Chondrocyte (in vitro differentiated cells): ENCODE data around the gene KIFC3. TPM values are rescaled to one million over a fixed set of nuclear protein-coding genes. Genes with fewer than 3 reads are reported as not detected.

Experiments used
- DNase-seq: peaks from one replicate; pipeline ENCODE4 v3.0.0; 2021; ENCODE audit warnings: mixed read lengths, low spot score
- H3K27ac Mint-ChIP-seq: one replicate; pipeline ENCODE4 v1.8.0; 2021; ENCODE audit warnings: mild to moderate bottlenecking, moderate library complexity, mixed read lengths; ENCODE audit not compliant: unreplicated experiment
- H3K27me3 Mint-ChIP-seq: 2 replicates; pipeline ENCODE4 v1.8.0; 2021; ENCODE audit warnings: low read depth, mixed read lengths
- H3K36me3 Mint-ChIP-seq: 2 replicates; pipeline ENCODE4 v1.8.0; 2021; ENCODE audit warnings: low read depth, mixed read lengths
- H3K4me1 Mint-ChIP-seq: 2 replicates; pipeline ENCODE4 v1.8.0; 2021; ENCODE audit warnings: low read depth, mild to moderate bottlenecking, mixed read lengths
- H3K4me3 Mint-ChIP-seq: one replicate; pipeline ENCODE4 v1.8.0; 2021; ENCODE audit warnings: mild to moderate bottlenecking, moderate library complexity, mixed read lengths; ENCODE audit not compliant: unreplicated experiment
- H3K9me3 Mint-ChIP-seq: 2 replicates; pipeline ENCODE4 v1.8.0; 2021; ENCODE audit warnings: low read depth, mixed read lengths
- total RNA-seq: library from RNA; stranded (reverse); gene quantifications from 3 replicates; pipeline ENCODE4 v1.2.1, GENCODE V29; 2021
- TF ChIP-seq, protein P1 (sequence below): fragments of 200-600 bp; sonication (generic); IDR thresholded peaks from 2 replicates; pipeline ENCODE4 v1.5.0; 2021; ENCODE audit warnings: antibody characterized with exemption, mild to moderate bottlenecking, moderate library complexity

KIFC3 gene
- total RNA-seq, 1 donor from 2014 or later = 75.6 TPM

DNA sequence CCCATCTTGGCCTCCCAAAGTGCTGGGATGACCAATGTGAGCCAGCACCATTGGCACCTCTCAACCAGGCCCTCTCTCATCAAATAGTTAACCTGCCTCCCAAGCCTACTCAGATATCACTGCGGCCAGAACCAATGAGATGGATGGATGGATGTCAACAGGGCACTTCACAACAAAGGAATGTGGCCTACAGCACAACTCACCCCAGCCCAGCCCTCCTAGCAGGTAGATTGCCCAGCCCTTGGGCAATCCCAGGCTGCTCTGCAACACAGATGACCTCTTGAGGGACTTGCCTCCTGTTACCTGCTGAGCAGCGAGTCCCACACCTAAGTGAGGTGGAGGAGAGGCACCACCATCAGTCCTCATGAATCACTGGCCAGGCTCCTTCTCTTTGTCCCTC is 22.6 kb upstream of the KIFC3 start:
- TF ChIP-seq, protein P1, sequence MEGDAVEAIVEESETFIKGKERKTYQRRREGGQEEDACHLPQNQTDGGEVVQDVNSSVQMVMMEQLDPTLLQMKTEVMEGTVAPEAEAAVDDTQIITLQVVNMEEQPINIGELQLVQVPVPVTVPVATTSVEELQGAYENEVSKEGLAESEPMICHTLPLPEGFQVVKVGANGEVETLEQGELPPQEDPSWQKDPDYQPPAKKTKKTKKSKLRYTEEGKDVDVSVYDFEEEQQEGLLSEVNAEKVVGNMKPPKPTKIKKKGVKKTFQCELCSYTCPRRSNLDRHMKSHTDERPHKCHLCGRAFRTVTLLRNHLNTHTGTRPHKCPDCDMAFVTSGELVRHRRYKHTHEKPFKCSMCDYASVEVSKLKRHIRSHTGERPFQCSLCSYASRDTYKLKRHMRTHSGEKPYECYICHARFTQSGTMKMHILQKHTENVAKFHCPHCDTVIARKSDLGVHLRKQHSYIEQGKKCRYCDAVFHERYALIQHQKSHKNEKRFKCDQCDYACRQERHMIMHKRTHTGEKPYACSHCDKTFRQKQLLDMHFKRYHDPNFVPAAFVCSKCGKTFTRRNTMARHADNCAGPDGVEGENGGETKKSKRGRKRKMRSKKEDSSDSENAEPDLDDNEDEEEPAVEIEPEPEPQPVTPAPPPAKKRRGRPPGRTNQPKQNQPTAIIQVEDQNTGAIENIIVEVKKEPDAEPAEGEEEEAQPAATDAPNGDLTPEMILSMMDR = no peak
- Mint-ChIP-seq H3K36me3 (no peaks in the 10 kb centered on the region), H3K4me1 (peaks cover 14% of the 10 kb centered on the region), H3K9me3 (no peaks in the 10 kb centered on the region), H3K27ac (no peak overlapping the region), H3K27me3 (no peaks in the 10 kb centered on the region), H3K4me3 (no peak overlapping the region)
- DNase-seq = no peak

DNA sequence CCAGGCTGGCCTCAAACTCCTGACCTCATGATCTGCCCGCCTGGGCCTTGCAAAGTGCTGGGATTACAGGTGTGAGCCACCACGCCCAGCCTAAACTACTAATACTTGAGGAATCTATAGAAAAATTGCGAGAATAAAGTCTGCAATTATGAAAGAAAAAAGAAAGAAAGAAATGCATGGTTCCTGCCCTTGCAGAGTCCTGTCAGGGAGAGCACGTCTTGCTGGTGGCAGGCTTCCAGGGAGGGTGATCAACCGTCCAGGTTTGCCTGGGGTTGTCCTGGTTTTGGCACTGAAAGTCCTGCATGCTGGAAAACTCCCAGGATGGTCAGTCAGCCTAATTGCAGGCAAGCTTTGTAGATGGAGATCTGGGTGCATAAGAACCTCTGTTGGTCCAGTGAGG is 21.5 kb upstream of the KIFC3 start:
- H3K27ac Mint-ChIP-seq = no peak overlapping the region
- H3K4me3 Mint-ChIP-seq = no peak overlapping the region
- no peaks in the 10 kb centered on the region for H3K27me3 Mint-ChIP-seq
- DNase-seq = no peak
- TF ChIP-seq, protein P1 = no peak
- no peaks in the 10 kb centered on the region for H3K36me3 Mint-ChIP-seq
- H3K9me3 Mint-ChIP-seq = no peaks in the 10 kb centered on the region
- H3K4me1 Mint-ChIP-seq = peaks cover 11% of the 10 kb centered on the region

DNA sequence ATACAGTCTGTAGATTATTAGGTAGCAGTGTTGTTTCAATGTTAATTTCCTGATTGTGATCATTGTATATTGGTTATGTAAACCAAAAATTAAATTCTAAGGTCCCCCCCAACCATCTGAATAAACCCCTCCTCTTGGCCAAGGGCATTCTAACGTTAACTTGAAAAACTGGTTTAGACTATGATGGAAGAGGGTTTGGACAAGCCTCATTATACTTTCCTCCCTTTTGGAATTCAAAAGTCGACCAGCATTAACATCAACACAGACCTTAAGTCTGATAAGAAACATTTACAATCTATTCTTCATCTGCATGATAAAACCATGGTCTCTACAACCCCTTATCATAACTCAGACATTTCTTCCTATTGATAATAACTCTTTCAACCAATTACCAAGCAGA is 20.6 kb upstream of the KIFC3 start:
- Mint-ChIP-seq H3K9me3 (no peaks in the 10 kb centered on the region), H3K27ac (no peak overlapping the region), H3K36me3 (no peaks in the 10 kb centered on the region), H3K4me1 (peaks cover 11% of the 10 kb centered on the region), H3K27me3 (no peaks in the 10 kb centered on the region), H3K4me3 (no peak overlapping the region)
- TF ChIP-seq, protein P1 = no peak
- DNase-seq = no peak

DNA sequence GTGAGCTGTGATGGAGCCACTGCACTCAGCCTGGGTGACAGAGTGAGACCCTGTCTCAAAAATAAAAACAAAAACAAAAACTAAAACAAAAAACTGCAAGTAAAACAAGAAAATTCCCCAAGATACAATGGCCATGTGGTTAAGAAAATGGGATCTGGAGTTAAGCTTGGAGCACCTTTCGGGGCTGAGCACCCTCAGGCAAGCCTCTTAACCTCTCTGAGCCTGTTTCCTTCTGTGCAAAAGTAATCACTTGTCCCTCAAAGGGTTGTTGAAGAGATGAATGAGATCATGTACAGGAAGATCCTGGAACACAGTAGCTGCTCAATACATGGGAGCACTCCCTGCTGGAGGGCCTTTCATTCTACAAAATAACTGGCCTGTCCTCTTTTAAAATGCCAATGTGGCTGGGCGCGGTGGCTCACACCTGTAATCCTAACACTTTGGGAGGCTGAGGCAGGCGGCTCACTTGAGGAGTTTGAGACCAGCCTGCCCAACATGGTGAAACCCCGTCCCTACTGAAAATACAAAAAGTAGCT is 19.8 kb upstream of the KIFC3 start:
- no peak overlapping the region for H3K27ac Mint-ChIP-seq
- no peak for DNase-seq
- H3K4me1 Mint-ChIP-seq = peaks cover 11% of the 10 kb centered on the region
- TF ChIP-seq, protein P1 = no peak
- no peak overlapping the region for H3K4me3 Mint-ChIP-seq
- no peaks in the 10 kb centered on the region for H3K27me3 Mint-ChIP-seq
- H3K9me3 Mint-ChIP-seq = no peaks in the 10 kb centered on the region
- H3K36me3 Mint-ChIP-seq = no peaks in the 10 kb centered on the region

DNA sequence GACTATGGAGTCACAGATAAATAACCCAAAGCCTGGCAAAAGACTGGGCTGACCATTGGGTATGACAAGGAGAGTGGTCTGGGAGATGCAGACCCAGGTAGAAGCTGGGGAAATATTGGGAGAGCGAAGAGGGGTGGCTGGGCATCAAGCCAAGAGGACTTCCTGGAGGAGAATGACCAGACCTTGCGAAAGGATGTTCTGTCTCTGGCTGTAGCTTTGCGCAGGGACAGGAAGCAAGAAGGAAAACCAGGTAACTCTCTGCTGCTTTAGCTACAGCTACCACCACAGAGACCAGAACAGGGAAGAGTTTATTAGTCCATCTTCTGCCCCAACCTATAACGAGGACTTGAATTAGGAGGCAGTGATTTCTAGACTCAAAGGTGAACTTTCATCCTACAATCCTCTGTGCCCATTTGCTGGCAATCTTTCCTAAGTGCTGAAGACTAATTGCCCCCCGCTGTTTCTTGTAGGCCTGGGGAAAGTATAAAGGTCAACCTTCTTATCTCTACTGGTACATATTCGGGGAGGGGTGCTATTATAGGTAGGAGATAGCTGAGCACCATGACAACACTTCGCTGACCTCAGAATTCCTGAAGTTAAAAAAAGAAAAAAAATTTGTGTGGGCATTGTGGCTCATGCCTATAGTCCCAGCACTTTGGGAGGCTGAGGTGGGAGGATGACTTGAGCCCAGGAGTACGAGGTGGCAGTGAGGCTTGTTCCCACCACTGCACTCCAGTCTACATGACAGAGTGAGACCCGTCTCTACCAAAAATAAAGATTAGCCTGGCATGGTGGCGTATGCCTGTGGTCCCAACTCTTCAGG is 19.1 kb upstream of the KIFC3 start:
- H3K27ac Mint-ChIP-seq = no peak overlapping the region
- no peaks in the 10 kb centered on the region for H3K27me3 Mint-ChIP-seq
- no peaks in the 10 kb centered on the region for H3K36me3 Mint-ChIP-seq
- no peak for DNase-seq
- TF ChIP-seq, protein P1 = no peak
- H3K4me1 Mint-ChIP-seq = peaks cover 12% of the 10 kb centered on the region
- H3K9me3 Mint-ChIP-seq = no peaks in the 10 kb centered on the region
- H3K4me3 Mint-ChIP-seq = no peak overlapping the region
